ENCODE results near the gene IPMK.

Gene IPMK

GRCh38 chr10:58219875-58220274 lies 47.8 kb downstream of the IPMK start:
- no peak for DNase-seq (ENCODE audit: low read depth)
- no peak for TF ChIP-seq CTCF (IDR thresholded peaks at IDR 0.05; ENCODE audit: control insufficient read depth, extremely low read depth, insufficient read depth)
- H3K4me3 ChIP-seq (ENCODE audit: low read depth, low read length), result no peak overlapping the region

GRCh38 chr10:58217612-58218011 lies 50.1 kb downstream of the IPMK start:
- no peak for TF ChIP-seq CTCF (IDR thresholded peaks at IDR 0.05; ENCODE audit: control insufficient read depth, extremely low read depth, insufficient read depth)
- H3K4me3 ChIP-seq (ENCODE audit: low read depth, low read length), result no peak overlapping the region
- DNase-seq (ENCODE audit: low read depth), result no peak

GRCh38 chr10:58212622-58213021 lies 55.1 kb downstream of the IPMK start:
- no peak for TF ChIP-seq CTCF (IDR thresholded peaks at IDR 0.05; ENCODE audit: control insufficient read depth, extremely low read depth, insufficient read depth)
- DNase-seq (ENCODE audit: low read depth), result no peak
- no peak overlapping the region for H3K4me3 ChIP-seq (ENCODE audit: low read depth, low read length)

- DNase-seq (ENCODE audit: low read depth), result no peak
- no peak for TF ChIP-seq CTCF (IDR thresholded peaks at IDR 0.05; ENCODE audit: control insufficient read depth, extremely low read depth, insufficient read depth)
- no peak overlapping the region for H3K4me3 ChIP-seq (ENCODE audit: low read depth, low read length)
Observed at GRCh38 chr10:58210160-58210559, 57.5 kb downstream of the IPMK start.

DNA sequence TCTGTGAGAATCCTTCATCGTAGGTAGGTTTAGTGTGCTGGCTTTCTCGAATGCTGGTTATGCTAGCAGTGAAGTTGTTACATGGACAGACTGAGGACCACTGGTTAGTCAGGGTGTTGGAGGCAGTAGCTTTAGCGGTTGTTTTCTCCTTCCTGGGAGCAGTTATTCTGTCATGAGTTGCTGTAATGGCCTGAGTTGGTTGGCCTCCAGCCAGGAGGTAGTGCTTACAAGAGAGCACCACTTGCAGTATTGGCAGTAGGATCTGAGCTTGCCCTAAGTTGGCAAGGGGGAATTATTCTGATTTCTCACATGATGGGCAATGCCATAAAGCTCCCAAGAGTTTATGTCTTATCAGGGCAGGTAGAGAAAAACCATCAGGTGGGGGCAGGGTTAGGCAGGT lies 58.0 kb downstream of the IPMK start:
- DNase-seq (ENCODE audit: low read depth), result no peak
- no peak overlapping the region for H3K4me3 ChIP-seq (ENCODE audit: low read depth, low read length)
- no peak for TF ChIP-seq CTCF (IDR thresholded peaks at IDR 0.05; ENCODE audit: control insufficient read depth, extremely low read depth, insufficient read depth)

DNA sequence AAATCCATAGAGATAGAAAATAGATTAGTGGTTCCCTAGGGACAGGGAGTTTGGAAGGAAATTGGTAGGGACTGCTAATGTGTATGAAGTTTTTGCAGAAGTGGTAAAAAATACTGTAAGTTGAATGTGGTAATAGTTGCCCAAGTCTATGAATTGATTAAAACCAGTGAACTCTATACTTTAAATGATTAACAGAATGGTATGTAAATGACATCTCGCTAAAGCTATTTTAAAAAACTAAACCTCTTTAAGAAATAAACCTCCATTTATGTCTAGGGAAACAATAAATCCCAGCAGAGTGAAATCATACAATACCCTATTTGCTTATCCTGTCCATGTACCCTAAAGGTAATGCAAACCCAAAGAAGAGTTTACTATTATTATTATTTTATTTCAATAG lies 61.4 kb downstream of the IPMK start:
- H3K4me3 ChIP-seq (ENCODE audit: low read depth, low read length), result no peak overlapping the region
- TF ChIP-seq CTCF (IDR thresholded peaks at IDR 0.05; ENCODE audit: control insufficient read depth, extremely low read depth, insufficient read depth), result no peak
- no peak for DNase-seq (ENCODE audit: low read depth)

DNA sequence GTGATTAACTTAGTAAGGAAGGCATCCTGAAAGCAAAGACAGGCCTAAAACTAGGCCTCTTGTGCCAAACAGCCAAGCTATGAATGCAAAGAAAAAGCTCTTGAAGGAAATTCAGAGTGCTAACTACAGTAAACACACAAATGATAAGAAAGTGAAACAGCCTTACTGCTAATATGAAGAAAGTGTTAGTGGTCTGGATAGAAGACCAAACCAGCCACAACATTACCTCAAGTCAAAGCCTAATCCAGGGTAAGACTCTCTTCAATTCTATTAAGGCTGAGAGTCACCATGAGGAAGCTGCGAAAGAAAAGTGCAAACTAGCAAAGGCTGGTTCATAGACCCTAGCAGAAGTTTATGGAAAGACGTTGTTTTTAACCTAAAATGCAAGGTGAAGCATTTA lies 66.0 kb downstream of the IPMK start:
- H3K4me3 ChIP-seq (ENCODE audit: low read depth, low read length), result no peak overlapping the region
- no peak for DNase-seq (ENCODE audit: low read depth)
- no peak for TF ChIP-seq CTCF (IDR thresholded peaks at IDR 0.05; ENCODE audit: control insufficient read depth, extremely low read depth, insufficient read depth)

Measured in LNCaP clone FGC (cell line).